Activated CD4-positive, alpha-beta T cell treated with anti-CD3 and anti-CD28 coated beads for 24 hours (primary cell): Measurements from ENCODE around the gene PIGU.

Experiments
- DNase-seq, 2 donors: peaks; one replicate each; pipeline ENCODE4 v3.0.0-alpha.2; 2020; ENCODE audit warnings: low read depth in 2 of 2

PIGU gene

GRCh38 chr20:34512266-34512954 is 164.5 kb downstream of the PIGU start:
- no peak for DNase-seq

GRCh38 chr20:34511891-34512265 is 165.0 kb downstream of the PIGU start:
- no peak for DNase-seq

GRCh38 chr20:34510575-34510974 is 166.3 kb downstream of the PIGU start:
- DNase-seq, result no peak
